Activated naive CD4-positive, alpha-beta T cell treated with Interleukin-2 at 50 U/mL for 16 hours (primary cell): Measurements from ENCODE around the gene AGAP3.
A peak's percentile ranks its signal among the peaks of the same experiment; 100 is the strongest.

Experiments
- DNase-seq: peaks from one replicate; pipeline ENCODE4 v3.0.0-alpha.2; 2020

Gene AGAP3

DNA sequence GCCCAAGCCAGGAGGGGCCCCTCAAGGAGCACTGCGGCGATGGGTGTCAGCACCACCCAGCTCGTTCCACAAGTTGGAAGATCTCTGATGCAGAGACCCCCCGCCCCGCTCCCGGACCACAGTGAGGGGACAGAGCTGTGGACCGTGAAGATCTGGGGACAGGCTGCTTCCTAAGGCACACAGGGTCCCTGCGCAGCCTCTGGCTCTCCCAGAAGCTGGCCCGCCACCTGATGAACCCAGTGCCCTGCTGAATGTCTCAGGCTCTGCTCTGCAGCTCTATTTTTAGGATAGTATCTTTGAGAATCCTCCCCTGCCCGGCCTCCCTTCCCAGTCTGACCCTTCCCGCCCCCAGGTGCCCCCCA, 51.5 kb downstream of the AGAP3 start:
- DNase-seq, result no peak

DNA sequence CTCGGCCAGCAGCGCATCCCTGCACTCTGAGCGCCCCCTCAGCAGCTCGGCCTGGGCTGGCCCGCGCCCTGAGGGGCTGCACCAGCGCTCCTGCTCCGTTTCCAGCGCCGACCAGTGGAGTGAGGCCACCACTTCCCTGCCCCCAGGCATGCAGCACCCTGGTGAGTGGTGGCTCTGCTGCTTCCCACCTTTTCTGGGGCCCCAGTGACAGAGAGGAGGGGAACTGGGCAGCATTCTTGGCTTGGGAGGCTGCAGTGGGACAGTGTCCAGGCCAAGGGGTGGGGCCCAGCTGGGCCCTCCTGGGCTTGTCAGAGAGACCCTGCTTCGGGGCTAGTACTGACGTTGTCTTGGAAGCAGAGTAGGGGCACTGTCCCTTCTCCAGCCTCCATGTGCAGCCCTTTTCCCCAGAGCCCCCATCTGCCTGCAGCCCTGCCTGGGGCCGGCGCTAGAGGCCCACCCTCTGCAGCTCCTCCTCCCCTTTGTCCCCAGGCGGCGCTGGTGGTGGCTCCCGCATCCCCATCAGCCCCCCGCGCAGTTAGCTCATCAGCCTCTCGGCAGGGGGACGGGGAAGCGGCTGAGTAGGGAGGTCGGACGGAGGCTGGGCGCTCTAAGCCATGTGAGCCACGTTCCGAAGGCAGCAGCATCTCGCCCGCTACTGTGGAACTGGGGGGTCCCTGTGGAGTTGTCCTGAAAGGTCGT, 52.0 kb downstream of the AGAP3 start:
- DNase-seq, result no peak

DNA sequence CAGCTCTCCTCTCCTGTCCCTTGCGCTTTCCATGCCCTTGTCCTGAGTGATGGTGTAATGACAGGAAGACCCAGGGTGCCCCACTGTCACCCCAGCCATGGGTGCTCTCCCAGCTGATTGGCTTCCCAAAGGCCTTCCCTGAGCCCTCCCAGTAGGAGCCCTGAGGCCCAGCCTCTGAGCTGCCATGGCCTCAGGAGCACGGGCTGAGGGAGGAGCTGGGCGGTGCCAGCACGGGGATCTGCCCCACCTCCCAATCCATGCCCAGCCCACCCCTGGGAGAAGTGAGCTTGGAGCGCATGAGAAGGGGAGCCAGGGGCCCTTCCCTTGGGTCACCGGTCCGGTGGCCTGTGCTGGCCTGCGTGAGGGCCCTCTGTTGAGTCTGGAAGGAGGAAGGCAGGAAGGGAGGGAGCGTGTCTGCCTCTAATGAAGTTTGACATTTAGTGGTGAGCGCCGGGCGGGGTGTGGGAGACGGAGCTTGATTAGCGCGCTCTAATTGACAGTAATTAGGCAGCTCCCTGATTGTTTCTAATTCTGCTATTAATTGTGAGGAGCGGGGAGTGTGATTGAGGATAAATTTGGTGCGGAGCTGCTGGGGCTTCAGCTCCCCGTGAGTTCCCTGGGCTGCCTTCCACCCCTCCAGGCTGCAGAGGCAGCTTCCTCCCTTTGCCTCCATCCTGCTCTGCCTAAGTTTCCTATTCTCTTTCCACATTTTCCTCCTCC, 53.0 kb downstream of the AGAP3 start:
- DNase-seq, result no peak

DNA sequence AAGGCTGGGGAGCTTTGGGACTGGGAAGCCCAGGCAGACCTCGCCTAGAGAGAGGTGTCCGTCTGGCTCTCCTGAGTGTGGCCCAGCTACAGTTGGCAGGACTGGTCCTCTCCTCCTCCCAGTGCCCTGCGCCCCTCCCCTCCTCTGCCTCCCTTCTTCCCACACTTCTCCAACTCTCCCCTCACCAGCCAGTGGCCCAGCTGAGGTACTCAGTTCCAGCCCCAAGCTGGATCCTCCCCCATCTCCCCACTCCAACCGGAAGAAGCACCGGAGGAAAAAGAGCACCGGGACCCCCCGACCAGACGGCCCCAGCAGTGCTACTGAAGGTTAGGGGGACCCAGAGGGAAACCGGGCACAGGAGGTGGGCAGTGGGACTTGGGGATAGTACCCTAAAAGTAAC, 53.5 kb downstream of the AGAP3 start:
- no peak for DNase-seq

DNA sequence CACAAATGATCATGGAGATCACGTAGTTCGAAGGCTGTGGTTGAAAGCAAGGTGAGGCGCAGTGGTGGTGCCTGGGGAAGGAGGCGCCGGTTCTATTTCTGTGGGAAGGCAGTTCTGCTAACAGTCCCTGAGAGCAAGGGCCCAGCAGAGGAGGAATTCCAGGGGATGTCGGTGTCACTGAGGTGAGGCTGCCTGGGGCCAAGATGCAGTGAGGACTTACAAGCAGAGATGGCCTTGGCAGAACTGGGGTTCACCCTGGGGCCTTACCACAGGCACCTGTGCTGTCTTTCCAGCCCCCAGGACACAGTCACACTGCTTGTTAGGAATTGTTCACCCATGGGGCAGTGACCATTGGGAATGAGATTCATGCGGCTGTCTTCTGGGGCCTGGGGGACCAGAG, 54.6 kb downstream of the AGAP3 start:
- DNase-seq, result no peak

DNA sequence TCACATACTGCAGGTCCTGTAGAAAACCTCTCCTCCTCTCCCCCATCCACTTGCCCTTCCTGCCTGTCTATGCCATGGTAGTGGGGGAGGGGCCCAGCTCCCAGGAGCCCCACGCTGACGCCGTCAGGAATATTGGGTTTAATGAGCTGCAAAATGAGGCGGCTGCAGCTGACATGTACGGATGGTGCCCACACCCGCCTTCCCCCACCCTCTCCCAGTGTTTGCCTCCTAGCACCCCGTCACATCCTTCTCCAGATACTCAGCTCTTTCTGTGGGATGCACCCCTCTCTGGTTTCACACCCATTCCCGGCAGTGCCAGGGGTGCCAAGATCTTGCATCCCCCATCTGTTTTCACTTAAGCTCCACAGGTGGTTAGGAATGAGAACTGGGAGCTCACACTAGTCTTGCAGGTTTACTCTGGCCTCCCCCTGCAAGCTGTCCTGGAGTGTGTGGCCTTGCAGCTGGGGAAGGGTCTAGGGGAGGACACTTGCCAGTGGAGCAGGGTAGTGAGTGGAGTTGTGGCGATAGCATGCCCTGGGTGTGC, 55.1 kb downstream of the AGAP3 start:
- no peak for DNase-seq

DNA sequence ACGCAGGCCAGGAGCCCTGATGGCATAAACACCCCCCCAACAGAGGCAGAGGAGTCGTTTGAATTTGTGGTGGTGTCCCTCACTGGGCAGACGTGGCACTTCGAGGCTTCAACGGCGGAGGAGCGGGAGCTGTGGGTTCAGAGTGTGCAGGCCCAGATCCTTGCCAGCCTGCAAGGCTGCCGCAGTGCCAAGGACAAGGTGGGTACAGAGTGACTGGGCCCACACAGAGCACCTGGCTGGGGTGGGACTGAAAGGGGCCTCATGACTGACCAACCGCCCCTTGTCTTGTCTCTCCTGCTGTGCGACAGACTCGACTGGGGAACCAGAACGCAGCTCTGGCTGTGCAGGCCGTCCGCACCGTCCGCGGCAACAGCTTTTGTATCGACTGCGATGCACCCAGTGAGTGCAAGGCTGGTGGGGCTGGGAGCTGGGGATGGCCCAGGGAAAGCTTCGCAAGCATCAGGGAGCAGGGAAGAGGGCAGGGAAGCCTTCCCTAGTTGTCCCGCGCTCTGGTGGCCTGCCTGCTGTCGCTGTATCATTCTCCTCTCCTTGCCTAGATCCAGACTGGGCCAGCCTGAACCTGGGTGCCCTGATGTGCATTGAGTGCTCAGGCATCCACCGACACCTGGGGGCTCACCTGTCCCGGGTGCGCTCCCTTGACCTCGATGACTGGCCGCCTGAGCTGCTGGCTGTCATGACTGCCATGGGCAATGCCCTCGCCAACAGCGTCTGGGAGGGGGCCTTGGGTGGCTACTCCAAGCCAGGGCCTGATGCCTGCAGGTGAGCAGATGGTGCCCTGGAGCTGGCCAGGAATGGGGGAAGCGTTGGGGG, 55.8 kb downstream of the AGAP3 start:
- no peak for DNase-seq

DNA sequence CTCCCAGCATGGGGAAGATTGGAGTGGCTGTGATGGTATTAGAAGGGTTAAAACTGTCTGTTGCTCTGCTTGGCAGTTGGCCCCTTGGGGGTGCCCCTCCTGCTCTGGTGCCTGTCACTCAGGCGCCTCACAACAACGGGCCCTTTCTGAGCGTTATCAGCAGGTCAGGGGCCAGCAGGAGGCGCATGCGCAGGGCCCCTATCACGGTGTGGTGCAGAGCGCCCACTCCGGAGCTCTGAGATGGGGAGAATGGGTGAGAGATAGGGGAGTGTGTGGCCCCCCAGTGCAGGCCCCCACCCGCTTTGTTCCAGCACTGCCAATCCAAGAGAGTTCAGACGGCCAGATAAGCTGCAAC, 56.4 kb downstream of the AGAP3 start:
- no peak for DNase-seq

DNA sequence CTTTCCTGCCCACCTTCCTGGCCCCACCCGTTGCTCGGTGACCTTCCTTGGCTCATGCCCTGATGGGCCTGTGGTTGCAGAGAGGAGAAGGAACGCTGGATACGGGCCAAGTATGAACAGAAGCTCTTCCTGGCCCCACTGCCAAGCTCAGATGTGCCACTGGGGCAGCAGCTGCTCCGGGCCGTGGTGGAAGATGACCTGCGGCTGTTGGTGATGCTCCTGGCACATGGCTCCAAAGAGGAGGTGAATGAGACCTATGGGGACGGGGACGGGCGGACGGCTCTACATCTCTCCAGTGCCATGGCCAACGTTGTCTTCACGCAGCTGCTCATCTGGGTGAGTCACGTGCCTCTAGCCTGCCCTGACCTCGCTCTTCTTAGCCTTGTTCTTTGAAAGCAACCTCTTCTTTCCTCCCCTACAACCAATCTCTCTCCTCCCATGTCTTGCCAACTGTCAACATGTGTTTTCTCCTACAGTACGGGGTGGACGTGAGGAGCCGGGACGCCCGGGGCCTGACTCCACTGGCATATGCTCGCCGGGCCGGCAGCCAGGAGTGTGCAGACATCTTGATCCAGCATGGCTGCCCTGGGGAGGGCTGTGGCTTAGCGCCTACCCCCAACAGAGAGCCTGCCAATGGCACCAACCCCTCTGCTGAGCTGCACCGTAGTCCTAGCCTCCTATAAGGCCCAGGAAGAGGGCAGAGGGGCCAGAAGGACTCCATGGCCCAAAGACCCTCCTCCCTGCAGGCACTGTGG, 57.2 kb downstream of the AGAP3 start:
- no peak for DNase-seq

DNA sequence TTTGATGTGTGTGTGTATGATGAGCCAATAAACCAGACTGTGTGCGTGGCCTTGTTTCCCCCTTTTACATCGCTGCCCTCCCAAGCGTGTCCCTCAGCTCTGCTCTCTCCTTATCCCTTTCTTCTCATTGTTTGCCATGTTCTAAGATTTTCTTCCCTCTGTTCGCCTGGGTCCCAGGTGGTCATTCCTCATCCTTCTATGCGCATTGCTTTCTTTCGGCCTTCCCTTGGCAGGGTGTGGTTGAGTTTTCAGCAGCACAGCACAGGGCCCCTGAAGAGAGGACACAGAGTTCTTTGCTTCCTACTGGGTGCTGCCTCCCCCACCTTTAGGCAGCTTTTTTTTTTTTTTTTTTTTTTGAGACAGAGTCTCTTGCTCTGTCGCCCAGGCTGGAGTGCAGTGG, 58.1 kb downstream of the AGAP3 start:
- no peak for DNase-seq

DNA sequence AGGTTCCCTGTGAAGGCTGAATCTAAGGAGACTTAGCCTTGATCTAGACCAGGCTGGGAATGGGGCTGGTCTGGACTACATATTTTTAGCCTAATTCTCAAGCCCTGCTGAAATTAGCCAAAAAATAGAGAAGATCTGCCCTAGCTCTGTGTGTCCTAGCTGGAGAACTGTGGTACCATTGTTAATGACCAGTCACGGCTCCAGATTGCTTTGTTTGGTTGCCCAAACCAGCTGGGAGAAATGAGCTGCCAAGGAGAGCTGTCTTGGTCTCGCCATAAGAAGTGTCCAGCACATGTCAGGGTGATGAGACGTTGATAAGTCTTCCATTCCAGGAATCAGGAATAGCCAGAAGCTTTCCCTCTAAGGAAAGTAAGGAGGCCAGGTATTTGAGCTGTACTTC, 60.5 kb downstream of the AGAP3 start:
- no peak for DNase-seq

DNA sequence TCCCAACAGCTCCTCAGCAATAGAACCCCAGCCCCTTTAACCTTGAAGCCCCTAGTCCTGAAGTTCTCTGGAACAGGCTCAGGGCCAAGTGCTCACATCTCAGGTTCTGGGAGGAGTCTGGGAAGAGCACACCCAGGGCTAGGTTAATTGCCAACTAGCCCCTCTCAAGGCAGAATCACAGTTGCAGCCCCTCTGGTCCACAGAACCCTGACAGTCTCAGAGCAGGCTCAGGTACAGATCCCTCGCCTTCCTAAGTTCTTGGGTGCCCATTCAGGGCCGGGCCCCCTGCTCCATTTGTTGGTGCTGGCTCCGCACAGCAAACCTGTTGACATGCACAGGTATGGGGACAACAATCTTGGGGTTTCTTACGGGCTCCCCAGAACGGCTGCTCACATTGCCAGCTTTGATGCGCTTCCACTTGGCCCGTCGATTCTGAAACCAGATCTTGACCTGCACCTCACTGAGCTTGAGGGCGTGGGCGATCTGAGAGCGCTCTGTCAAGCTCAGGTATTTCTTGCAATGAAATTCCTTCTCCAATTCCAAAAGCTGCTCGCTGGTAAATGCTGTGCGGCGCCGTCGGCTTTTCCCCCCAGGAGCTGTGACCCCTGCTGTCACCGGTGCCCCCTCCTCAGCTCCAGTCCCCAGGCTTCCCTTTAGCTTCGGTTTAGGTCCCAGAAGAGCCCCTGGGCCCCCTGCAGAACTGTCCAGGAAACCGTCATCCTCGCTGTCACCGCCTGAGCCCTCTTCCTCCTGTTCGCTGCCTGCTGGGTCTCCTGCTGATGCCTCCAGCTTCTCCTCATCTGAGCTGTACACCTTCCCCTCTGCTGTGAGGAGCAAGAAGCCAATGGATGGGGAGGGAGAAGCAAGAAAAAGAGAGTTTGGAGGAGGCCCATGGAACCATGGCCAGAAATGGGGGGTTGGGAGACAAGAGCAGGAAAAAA, 62.3 kb downstream of the AGAP3 start:
- no peak for DNase-seq

DNA sequence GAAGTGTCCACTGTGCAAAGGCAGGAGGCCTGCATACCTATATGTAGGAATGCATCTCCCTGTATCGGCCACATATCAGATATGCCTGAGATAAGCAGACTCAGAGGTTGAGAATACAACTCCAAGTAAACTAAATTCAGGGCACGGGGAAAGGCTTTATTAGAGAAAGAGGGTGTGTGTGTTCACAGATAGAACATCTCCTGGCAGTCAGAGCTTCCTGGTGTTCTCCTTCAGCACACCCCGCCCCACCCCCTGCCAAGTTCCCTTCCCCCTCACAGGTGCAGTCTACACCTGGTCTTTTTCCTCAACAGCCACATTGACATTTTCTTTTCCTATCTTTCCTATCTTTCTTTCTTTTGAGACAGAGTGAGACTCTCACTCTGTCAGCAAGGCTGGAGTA, 64.1 kb downstream of the AGAP3 start:
- DNase-seq, result no peak

DNA sequence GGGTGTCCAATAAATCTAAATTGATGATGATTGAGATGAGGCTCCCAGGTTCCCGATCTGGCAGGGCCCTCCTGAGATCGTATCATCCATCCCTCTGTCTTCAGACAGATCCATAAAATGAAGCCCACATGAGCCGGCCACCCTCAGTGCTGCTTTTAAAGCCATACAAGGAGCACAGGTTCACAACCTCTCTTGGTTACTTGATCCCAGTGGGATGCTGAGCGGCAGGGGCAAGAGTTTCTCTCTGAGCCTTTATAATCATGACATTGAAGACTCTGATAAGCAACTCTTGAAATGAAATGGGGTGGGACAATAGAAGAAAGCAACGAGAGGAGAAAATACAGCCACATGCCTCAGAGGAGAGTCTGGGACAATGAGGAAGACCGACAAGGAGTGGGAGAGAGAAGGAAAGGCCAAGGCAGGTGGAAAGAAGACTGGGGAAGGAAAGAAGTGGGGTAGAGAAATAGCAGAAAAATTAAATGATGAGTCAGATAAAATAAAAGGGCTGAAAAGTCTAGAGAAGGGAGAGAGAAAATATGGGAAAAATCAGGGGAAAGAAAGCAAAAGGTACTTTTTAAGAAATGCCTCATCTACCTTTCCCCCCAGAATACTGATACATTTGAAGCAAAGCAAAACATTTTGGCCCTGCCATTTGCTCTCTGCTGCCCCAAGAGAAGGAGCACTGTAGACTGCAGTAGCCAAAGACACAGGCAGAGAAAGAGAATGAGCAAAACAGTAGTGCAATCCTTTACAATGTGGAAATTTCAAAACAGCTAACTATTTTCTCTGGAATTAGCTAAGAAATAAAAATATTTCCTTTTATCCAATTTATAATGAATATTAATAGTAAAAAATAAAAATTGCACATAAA, 66.6 kb downstream of the AGAP3 start:
- no peak for DNase-seq

DNA sequence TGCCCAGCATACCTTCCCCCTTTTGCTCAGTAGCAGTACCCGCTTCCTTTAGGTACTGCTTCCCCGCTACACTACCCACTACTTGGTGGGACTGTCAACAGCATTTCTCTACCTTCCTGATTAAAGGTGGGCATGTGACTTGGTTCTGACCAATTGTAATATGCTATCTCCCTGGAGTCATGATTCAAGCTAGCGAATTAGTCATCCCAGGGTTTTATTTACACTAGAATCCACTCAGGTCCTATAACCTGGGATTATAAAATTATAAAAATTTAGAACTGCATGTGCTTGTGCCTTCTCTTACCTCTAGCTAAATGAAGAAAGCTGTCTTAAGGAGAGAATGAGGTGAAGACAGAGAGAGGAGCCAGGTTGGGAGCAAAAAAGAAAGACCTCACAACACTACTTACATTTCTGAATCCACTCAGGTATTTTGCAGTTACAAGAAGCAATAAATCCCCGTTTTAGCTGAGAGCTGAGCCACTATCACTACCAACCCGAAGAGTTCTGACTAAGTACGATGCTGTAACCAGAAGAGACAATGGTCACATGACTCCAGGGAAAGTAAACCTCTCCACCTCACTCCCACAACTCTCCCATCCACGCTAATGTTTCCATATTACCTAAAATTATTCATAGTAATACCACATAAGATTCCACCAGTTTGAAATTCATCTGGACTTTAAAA, 71.5 kb downstream of the AGAP3 start:
- no peak for DNase-seq

DNA sequence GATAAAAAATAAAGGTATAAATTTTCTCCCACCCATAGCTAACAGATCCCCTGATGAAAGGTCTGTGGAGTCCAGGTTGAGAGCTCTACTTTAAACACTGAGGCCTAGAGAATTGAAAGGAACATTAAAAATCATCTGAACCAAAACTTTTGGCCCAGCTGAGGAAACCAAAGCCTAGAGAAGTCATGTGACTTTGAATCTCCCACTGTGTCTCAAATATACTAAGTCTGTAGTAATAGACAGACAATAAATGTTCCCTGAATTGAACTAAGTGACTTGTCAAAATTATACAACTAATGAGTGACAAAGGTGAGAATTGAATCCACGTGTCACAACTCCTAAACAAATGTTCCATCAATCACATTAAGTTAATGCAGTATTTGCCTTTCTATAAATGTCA, 75.5 kb downstream of the AGAP3 start:
- no peak for DNase-seq

DNA sequence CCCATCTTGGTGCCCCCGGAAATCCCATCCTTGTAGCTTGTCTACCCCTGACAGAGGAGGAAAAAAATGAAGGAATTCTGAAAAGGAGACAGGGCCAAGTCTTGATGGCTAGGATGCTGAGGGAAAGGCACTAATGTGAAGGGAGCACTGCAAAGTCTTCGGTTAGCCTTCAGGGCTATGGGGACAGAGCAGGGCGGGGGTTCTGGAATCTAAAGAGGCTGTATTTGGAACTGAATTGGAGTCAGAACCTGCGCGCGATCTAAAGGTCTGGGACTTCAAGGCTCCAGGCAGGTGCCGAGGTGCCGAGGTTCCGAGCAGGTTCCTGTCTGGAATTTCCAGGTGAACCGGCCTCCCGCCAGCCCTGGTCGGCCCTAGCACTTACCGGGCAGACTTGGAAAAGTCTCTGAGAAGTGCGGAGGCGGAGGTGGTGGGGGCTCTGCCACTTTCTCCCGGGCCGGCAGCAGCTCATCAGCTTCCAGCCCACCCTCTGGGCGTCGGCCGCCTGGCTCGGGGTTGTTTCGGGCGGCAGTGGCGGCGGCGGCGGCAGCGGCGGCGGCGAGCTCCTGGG, 80.4 kb downstream of the AGAP3 start:
- no peak for DNase-seq

DNA sequence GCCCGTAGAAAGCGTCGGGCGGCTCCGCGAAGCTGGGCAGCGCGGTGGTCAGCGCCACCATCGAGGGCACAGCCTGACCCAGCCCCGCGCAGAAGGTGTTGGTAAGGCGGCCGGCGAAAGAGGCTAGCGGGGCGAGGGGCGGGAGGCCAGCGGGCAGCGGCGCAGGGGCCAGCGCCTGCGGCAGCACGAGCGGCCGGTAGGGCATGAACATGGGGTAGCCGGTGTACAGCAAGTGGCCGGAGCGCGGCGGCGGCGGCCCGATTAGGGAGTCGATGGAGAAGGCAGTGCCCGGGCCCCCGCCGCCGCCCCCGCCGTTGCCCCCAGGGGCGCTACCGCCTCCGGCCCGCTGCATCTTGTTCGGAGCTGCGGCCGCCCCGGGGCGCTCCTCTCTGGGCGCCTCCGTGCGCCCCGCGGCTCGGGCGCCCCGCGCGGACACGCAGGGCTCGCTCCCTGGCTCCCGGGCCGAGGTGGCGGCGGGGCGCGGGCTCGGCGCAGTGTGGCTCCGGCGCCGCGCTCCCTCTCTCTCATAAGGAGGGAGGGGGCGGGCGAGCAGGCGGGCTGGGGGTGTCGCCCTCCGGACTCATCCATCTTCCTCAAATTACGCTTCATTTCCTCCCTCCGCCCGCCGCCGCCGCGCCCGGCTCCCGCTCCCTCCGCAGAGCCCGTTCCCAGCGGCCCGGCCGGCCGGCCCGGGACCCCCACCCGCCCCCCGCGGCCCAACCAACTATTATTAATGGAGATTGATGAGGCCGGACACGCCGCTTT, 81.1 kb downstream of the AGAP3 start, which contains the start of gene GBX1:
GBX1 (minus strand) TSS at position 498 of the 765 bp plus-strand sequence; CDS start at position 352, 146 bp downstream.
- DNase-seq, result peak; percentile 10
